GM12891 (cell line): ENCODE results near the gene RAB8B.

Experiments
- POLR2A ChIP-seq: IDR thresholded peaks from 2 replicates; pipeline ENCODE4 v1.6.1; 2011; ENCODE audit warnings: low read depth, low read length, control low read depth
- POLR2AphosphoS5 ChIP-seq: IDR thresholded peaks from 2 replicates; pipeline ENCODE4 v1.6.1; 2011; ENCODE audit warnings: low read depth, low read length, control low read depth
- POU2F2 ChIP-seq: IDR thresholded peaks from 2 replicates; pipeline ENCODE4 v1.6.1; 2011; ENCODE audit warnings: low read depth, mild to moderate bottlenecking, control low read depth, low read length, moderate library complexity
- SPI1 ChIP-seq: IDR thresholded peaks from 2 replicates; pipeline ENCODE4 v1.6.1; 2011; ENCODE audit warnings: low read depth, low read length, control low read depth
- TAF1 ChIP-seq: IDR thresholded peaks from 2 replicates; pipeline ENCODE4 v1.6.1; 2011; ENCODE audit warnings: low read depth, low read length, control low read depth

DNA sequence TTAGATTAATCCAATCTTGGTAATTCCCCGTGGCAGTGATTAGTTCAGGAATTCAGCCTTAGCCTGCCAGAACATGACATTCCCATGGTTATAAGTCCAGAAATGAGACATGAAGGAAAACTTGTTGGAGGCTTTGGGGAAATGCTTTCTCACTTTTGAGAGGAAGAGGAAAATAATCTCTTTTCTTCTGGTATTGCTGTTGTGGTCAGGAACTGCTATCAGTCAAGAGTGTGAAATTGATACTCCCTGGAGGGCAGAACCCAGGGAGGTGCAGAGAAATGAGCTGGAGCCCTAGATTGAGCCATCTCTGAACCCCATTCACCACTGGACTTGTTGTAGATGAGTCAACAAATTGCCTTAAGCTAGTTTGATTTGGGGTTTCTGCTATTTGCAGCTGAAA lies 49.4 kb downstream of the RAB8B start:
- no peak for TF ChIP-seq POLR2A
- no peak for TF ChIP-seq POLR2AphosphoS5
- peak; percentile 30; the same call in 1 of the 2 replicates for TF ChIP-seq SPI1
- no peak for TF ChIP-seq POU2F2
- no peak for TF ChIP-seq TAF1
